HCT116 (cell line): ENCODE data around the gene PPP2R5C. TPM values are rescaled to one million over a fixed set of nuclear protein-coding genes. Genes with fewer than 3 reads are reported as not detected.

ENCODE experiments used
- ATAC-seq: fragments of 200-7000 bp; cut with Tn5 transposase; 2 replicates; pipeline ENCODE4 v1.9.1; 2020; ENCODE audit warnings: mild to moderate bottlenecking, moderate library complexity
- BruUV-seq: library from RNA; stranded (reverse); fragments of 400-500 nt; replicated peaks from 2 replicates; lab custom pipeline; 2021; lab: Mats Ljungman, UMichigan
- CTCF ChIA-PET: fragments of 300-600 bp; sonication (Branson Sonifier 250); formaldehyde crosslinking; loops from one replicate; lab custom pipeline; 2021; ENCODE audit warnings: antibody characterized with exemption; lab: Charles Lee
- POLR2A ChIA-PET: fragments of 300-600, 350-600 bp; sonication (Branson Sonifier 250); formaldehyde crosslinking; loops from one replicate; lab custom pipeline; 2021; ENCODE audit warnings: antibody characterized with exemption; lab: Charles Lee
- RAD21 ChIA-PET, 2 experiments: fragments of 300-600 bp; sonication (Branson Sonifier 250); formaldehyde crosslinking; loops; one replicate each; lab custom pipeline; 2023; ENCODE audit warnings: low total read pairs in 2 of 2; ENCODE audit not compliant: uncharacterized antibody in 2 of 2, unreplicated experiment in 2 of 2, low non-redundant PET in 1 of 2; lab: Charles Lee
- DNase-seq: peaks from one replicate; pipeline ENCODE4 v3.0.0-alpha.2; 2010; ENCODE audit warnings: low read depth, low spot score
- H2AFZ ChIP-seq: fragments of 200-600 bp; shearing (Covaris generic), sonication (generic); 2 replicates; pipeline ENCODE4 v1.6.1; 2017; ENCODE audit warnings: low read depth, mixed run types, mixed read lengths, antibody characterized with exemption, low read length; ENCODE audit not compliant: poor library complexity, severe bottlenecking
- H3K27ac ChIP-seq: 2 replicates; pipeline ENCODE4 v1.5.1; 2012; ENCODE audit warnings: low read depth, low read length
- H3K27me3 ChIP-seq: fragments of 200-600 bp; sonication (generic); 2 replicates; pipeline ENCODE4 v1.6.1; 2016; ENCODE audit warnings: mixed run types, low read length, mixed read lengths; ENCODE audit not compliant: insufficient read depth
- H3K36me3 ChIP-seq, 2 experiments: fragments of 200-500 bp in 1 of 2; fragments of 200-600 bp in 1 of 2; sonication (Bioruptor generic) in 1 of 2; sonication (generic) in 1 of 2; 2 replicates each; pipeline versions ENCODE4 v1.5.1 to v1.6.1; 2014 to 2016; ENCODE audit warnings: low read length in 2 of 2, inconsistent platforms in 1 of 2, mixed read lengths in 1 of 2, mixed run types in 1 of 2; ENCODE audit not compliant: insufficient read depth in 2 of 2, control insufficient read depth in 1 of 2
- H3K4me1 ChIP-seq, 2 experiments: fragments of 200-600 bp in 1 of 2; sonication (generic) in 1 of 2; 2 replicates each; pipeline versions ENCODE4 v1.5.1 to v1.6.1; 2012 to 2017; ENCODE audit warnings: low read length in 2 of 2, inconsistent platforms in 1 of 2, mild to moderate bottlenecking in 1 of 2, mixed read lengths in 1 of 2, mixed run types in 1 of 2, moderate library complexity in 1 of 2; ENCODE audit not compliant: insufficient read depth in 2 of 2, control insufficient read depth in 1 of 2
- H3K4me2 ChIP-seq: fragments of 200-600 bp; sonication (generic); 2 replicates; pipeline ENCODE4 v1.6.1; 2017; ENCODE audit warnings: mixed run types, low read length, mixed read lengths
- H3K4me3 ChIP-seq, 2 experiments: fragments of 200-600 bp in 1 of 2; sonication (generic) in 1 of 2; replicated peaks in 1 of 2; 2 replicates each; pipeline ENCODE4 v1.5.1; 2011 to 2016; ENCODE audit warnings: low read length in 2 of 2, control low read depth in 1 of 2, low read depth in 1 of 2, mild to moderate bottlenecking in 1 of 2, mixed read lengths in 1 of 2, mixed run types in 1 of 2
- H3K79me2 ChIP-seq: fragments of 200-600 bp; sonication (generic); 2 replicates; pipeline ENCODE4 v1.6.1; 2017; ENCODE audit warnings: mild to moderate bottlenecking, mixed run types, low read length, moderate library complexity, mixed read lengths; ENCODE audit not compliant: insufficient read depth
- H3K9ac ChIP-seq: fragments of 200-600 bp; sonication (generic); 2 replicates; pipeline ENCODE4 v1.6.1; 2016; ENCODE audit warnings: low read length, mixed read lengths
- H3K9me2 ChIP-seq: fragments of 200-600 bp; sonication (generic), shearing (Covaris generic); 2 replicates; pipeline ENCODE4 v1.6.1; 2017; ENCODE audit warnings: mixed run types, mild to moderate bottlenecking, moderate library complexity; ENCODE audit not compliant: insufficient read depth
- H3K9me3 ChIP-seq, 2 experiments: fragments of 200-500 bp in 1 of 2; fragments of 200-600 bp in 1 of 2; sonication (Bioruptor generic) in 1 of 2; sonication (generic) in 1 of 2; 2 replicates each; pipeline ENCODE4 v1.6.1; 2014 to 2017; ENCODE audit warnings: low read length in 2 of 2, mixed read lengths in 2 of 2, inconsistent platforms in 1 of 2, low read depth in 1 of 2, mild to moderate bottlenecking in 1 of 2, mixed run types in 1 of 2, moderate library complexity in 1 of 2; ENCODE audit not compliant: control insufficient read depth in 1 of 2, insufficient read depth in 1 of 2
- H4K20me1 ChIP-seq: fragments of 200-600 bp; sonication (generic), shearing (Covaris generic); 2 replicates; pipeline ENCODE4 v1.6.1; 2017; ENCODE audit warnings: mixed run types, mild to moderate bottlenecking, moderate library complexity; ENCODE audit not compliant: insufficient read depth
- CEBPB ChIP-seq: IDR thresholded peaks from 2 replicates; pipeline ENCODE4 v1.6.1; 2012; ENCODE audit warnings: low read depth
- EGR1 ChIP-seq: IDR thresholded peaks from 2 replicates; pipeline ENCODE4 v1.6.1; 2012; ENCODE audit warnings: low read depth
- ELF1 ChIP-seq: IDR thresholded peaks from 2 replicates; pipeline ENCODE4 v1.6.1; 2012; ENCODE audit warnings: low read depth, borderline replicate concordance
- EZH2 ChIP-seq: fragments of 200-600 bp; sonication (generic); IDR thresholded peaks from 2 replicates; pipeline ENCODE4 v1.6.1; 2017; ENCODE audit warnings: antibody characterized with exemption, mixed run types
- EZH2phosphoT487 ChIP-seq: fragments of 200-600 bp; IDR thresholded peaks from 2 replicates; pipeline ENCODE4 v1.6.1; 2018; ENCODE audit warnings: antibody characterized with exemption, borderline replicate concordance
- FOSL1 ChIP-seq: IDR thresholded peaks from 2 replicates; pipeline ENCODE4 v1.6.1; 2012; ENCODE audit warnings: low read depth
- JUND ChIP-seq: IDR thresholded peaks from 2 replicates; pipeline ENCODE4 v1.6.1; 2012
- REST ChIP-seq: IDR thresholded peaks from 2 replicates; pipeline ENCODE4 v1.6.1; 2012; ENCODE audit warnings: low read depth
- SIN3A ChIP-seq: IDR thresholded peaks from 2 replicates; pipeline ENCODE4 v1.6.1; 2012; ENCODE audit warnings: low read depth
- SP1 ChIP-seq: IDR thresholded peaks from 2 replicates; pipeline ENCODE4 v1.6.1; 2012; ENCODE audit warnings: low read depth
- SRF ChIP-seq: IDR thresholded peaks from 2 replicates; pipeline ENCODE4 v1.6.1; 2012; ENCODE audit warnings: low read depth
- YY1 ChIP-seq: IDR thresholded peaks from 2 replicates; pipeline ENCODE4 v1.6.1; 2011; ENCODE audit warnings: low read length, low read depth, moderate library complexity, mild to moderate bottlenecking; ENCODE audit not compliant: insufficient replicate concordance; ENCODE audit errors: extremely low read depth
- ZFX ChIP-seq: fragments of 450-650 bp; IDR thresholded peaks from 2 replicates; pipeline ENCODE4 v1.6.1; 2017
- ZNF274 ChIP-seq: fragments of 200-500 bp; sonication (Bioruptor generic); IDR thresholded peaks from 2 replicates; pipeline ENCODE4 v1.6.1; 2014; ENCODE audit warnings: mild to moderate bottlenecking, low read depth, low read length, inconsistent platforms
- intact Hi-C: fragments of 100-400 bp; cut with micrococcal nuclease; formaldehyde crosslinking; loops from 2 replicates; pipeline ENCODE4 v1.10.0; 2022
- total RNA-seq: library from RNA; stranded (reverse); gene quantifications from one replicate; pipeline ENCODE4 v1.2.1, GENCODE V29; 2021; ENCODE audit not compliant: unreplicated experiment

Gene PPP2R5C
- total RNA-seq, 1 experiment from 2014 or later: 117 TPM

GRCh38 chr14:101965181-101965544, 203.7 kb downstream of the PPP2R5C start:
- Histone ChIP-seq H4K20me1 (no peaks in the 10 kb centered on the region), H3K27me3 (no peaks in the 10 kb centered on the region), H3K36me3 (peaks cover 0 to 4% of the 10 kb centered on the region in 2 experiments; a peak in 1 of 4 replicates), H3K4me2 (peak overlapping the region; percentile 83), H2AFZ (no peak overlapping the region), H3K9me2 (no peaks in the 10 kb centered on the region), H3K9me3 (no peaks in the 10 kb centered on the region), H3K4me3 (peak overlapping the region; percentile 63 to 95), H3K4me1 (peaks cover 23 to 48% of the 10 kb centered on the region in 2 experiments; a peak in 3 of 4 replicates), H3K27ac (peak overlapping the region; percentile 93), H3K79me2 (peaks cover 55% of the 10 kb centered on the region), H3K9ac (peak overlapping the region; percentile 94)
- TF ChIP-seq YY1 (peak; percentile 72), FOSL1 (no peak), CEBPB (no peak), JUND (no peak), ZFX (peak; percentile 84), EZH2phosphoT487 (no peak)
- intact Hi-C loops: no loop called here
- ChIA-PET POLR2A (interaction anchor here (0.7 to 1.0 kb wide), 2 partner anchors 131 to 352 kb away, joined by 3 to 5 read pairs; no protein-coding TSS in a partner anchor), RAD21 (no interaction called here), CTCF (interaction anchor here (1.0 kb wide), 2 partner anchors 131 to 560 kb away, joined by 3 to 4 read pairs; no protein-coding TSS in a partner anchor)
- peak; percentile 27 for DNase-seq
- no TSS peak for BruUV-seq
- ATAC-seq: peak; percentile 41

- Histone ChIP-seq H3K9me2 (no peaks in the 10 kb centered on the region), H3K9ac (peak overlapping the region; percentile 94), H3K4me2 (peak overlapping the region; percentile 83), H3K36me3 (peaks cover 0 to 4% of the 10 kb centered on the region in 2 experiments; a peak in 1 of 4 replicates), H3K4me1 (peaks cover 24 to 44% of the 10 kb centered on the region in 2 experiments; a peak in 3 of 4 replicates), H4K20me1 (no peaks in the 10 kb centered on the region), H3K27me3 (no peaks in the 10 kb centered on the region), H3K27ac (peak overlapping the region; percentile 93; the same call in 1 of the 2 replicates), H3K4me3 (peak overlapping the region; percentile 63 to 95), H3K79me2 (peaks cover 62% of the 10 kb centered on the region), H3K9me3 (no peaks in the 10 kb centered on the region), H2AFZ (no peak overlapping the region)
- RAD21 ChIA-PET: no interaction called here
- intact Hi-C loops: no loop called here
- CTCF ChIA-PET: interaction anchor here (1.0 to 1.2 kb wide), 3 partner anchors 130 to 559 kb away, joined by 3 to 4 read pairs (median 3); no protein-coding TSS in a partner anchor
- DNase-seq (no peak), ATAC-seq (no peak)
- POLR2A ChIA-PET: interaction anchor here (0.7 to 1.0 kb wide), 2 partner anchors 130 to 351 kb away, joined by 3 to 5 read pairs; no protein-coding TSS in a partner anchor
- BruUV-seq: TSS peak; percentile 43
- TF ChIP-seq SP1: no peak
- no peak for TF ChIP-seq EZH2
- TF ChIP-seq ELF1: no peak
- no peak for TF ChIP-seq SIN3A
- no peak for TF ChIP-seq EGR1
- no peak for TF ChIP-seq SRF
- TF ChIP-seq YY1: no peak
- TF ChIP-seq ZFX: no peak
- TF ChIP-seq ZNF274: no peak
- no peak for TF ChIP-seq REST
- TF ChIP-seq JUND: no peak
Observed at GRCh38 chr14:101965770-101966722, 204.5 kb downstream of the PPP2R5C start.
